ENCODE results near the gene ZNF165. TPM values are rescaled to one million over a fixed set of nuclear protein-coding genes. Genes with fewer than 3 reads are reported as not detected.

ZNF165 gene
- total and polyA plus RNA-seq, 2 of the 4 experiments (the other 2 are of a cell fraction), result 0.07 to 0.36 TPM

DNA sequence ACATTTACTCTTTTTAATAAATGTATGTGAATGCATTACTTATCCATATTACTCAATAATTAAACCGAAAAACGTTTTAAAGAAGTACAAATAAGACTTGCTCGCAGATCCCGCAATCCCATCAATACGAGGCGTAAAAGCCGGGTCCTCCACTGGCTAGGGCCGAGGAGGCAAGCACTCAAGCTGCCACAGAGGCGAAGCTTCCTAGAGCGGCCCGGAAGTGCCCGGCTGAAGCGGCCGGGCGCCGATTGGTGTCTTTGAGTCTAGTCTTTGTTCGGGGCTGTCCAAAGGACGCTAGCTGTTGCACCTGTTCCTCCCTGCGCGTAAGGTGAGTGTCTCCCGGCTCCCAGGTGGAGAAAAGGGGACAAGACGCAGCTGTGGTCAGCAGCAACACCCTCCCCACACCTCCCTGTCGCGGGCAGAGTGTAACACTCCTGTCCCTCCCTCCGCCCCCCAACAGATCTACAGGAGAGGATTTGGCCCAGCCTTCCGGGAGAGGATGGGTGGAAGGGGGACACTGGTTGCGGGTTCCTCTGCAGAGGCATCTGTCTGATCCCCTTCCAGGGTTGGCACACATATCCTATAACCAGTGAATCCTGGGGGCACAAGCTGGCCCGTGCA lies 44.1 kb downstream of the ZNF165 start, which contains the start of gene ZSCAN16:
Gene ZSCAN16 (plus strand): TSS at position 260 of the 621 bp plus-strand sequence. CDS start 835 bp downstream, outside the sequence.
- Histone ChIP-seq H2AFZ (replicated peaks; ENCODE audit: low read length, poor library complexity) (peak within 1 kb of the TSS; percentile 96), H3K4me2 (ENCODE audit: low read depth, low read length) (peak within 1 kb of the TSS; percentile 88), H2BK5ac (ENCODE audit: low read depth, low read length, poor library complexity, severe bottlenecking) (no peak within 1 kb of the TSS), H4K8ac (ENCODE audit: low read depth in 2 of 2, low read length in 2 of 2) (peak within 1 kb of the TSS; percentile 86 to 91), H2BK20ac (ENCODE audit: low read depth, low read length) (no peak within 1 kb of the TSS), H3K36me3 (ENCODE audit: control insufficient read depth, insufficient read depth, low read length) (peaks cover 21% of the 10 kb centered on the region), H2BK120ac (ENCODE audit: low read depth, low read length) (no peak within 1 kb of the TSS), H4K5ac (ENCODE audit: low read depth, low read length) (peak within 1 kb of the TSS; percentile 85), H3K79me1 (ENCODE audit: low read depth in 1 of 2, low read length in 2 of 2) (peaks cover 27 to 40% of the 10 kb centered on the region in 2 experiments), H4K20me1 (ENCODE audit: insufficient read depth, low read length) (no peaks in the 10 kb centered on the region), H3K56ac (ENCODE audit: extremely low read depth, insufficient read depth, low read length) (no peak within 1 kb of the TSS), H3K9me3 (ENCODE audit: control insufficient read depth, insufficient read depth, low read length) (no peaks in the 10 kb centered on the region), H3K4ac (ENCODE audit: low read depth, low read length) (peak within 1 kb of the TSS; percentile 69; the same call in 1 of the 2 replicates), H3K9ac (ENCODE audit: low read depth, low read length) (peak within 1 kb of the TSS; percentile 78), H2AK9ac (replicated peaks; ENCODE audit: low read depth, low read length, poor library complexity) (peak within 1 kb of the TSS; percentile 73), H3K4me3 (ENCODE audit: insufficient read depth, low read depth, low read length) (peak within 1 kb of the TSS; percentile 88), H2BK15ac (ENCODE audit: low read depth, low read length) (no peak within 1 kb of the TSS), H3K4me1 (ENCODE audit: control insufficient read depth, insufficient read depth, low read length) (peaks cover 2% of the 10 kb centered on the region; the same call in 1 of the 2 replicates), H4K91ac (ENCODE audit: insufficient read depth, low read depth, low read length) (peak within 1 kb of the TSS; percentile 27; the same call in 1 of the 2 replicates), H3K18ac (ENCODE audit: low read depth, low read length) (no peak within 1 kb of the TSS), H2AK5ac (ENCODE audit: low read depth, low read length) (no peak within 1 kb of the TSS), H3K9me1 (ENCODE audit: insufficient read depth, low read length) (no peaks in the 10 kb centered on the region; the same call in 1 of the 2 replicates), H3K27me3 (ENCODE audit: control insufficient read depth, insufficient read depth, low read length) (no peaks in the 10 kb centered on the region), H3K27ac (ENCODE audit: insufficient read depth, low read length) (peak within 1 kb of the TSS; percentile 47; the same call in 1 of the 2 replicates), H3K14ac (replicated peaks; ENCODE audit: low read depth, low read length) (0 out of 2 replicates have a peak within 1 kb of the TSS, but pooled peaks have one; percentile 72), H3K23ac (ENCODE audit: low read depth, low read length) (0 out of 2 replicates have a peak within 1 kb of the TSS, but pooled peaks have one; percentile 23)
- DNase-seq (peak; percentile 79), ATAC-seq (ENCODE audit: low read depth) (peak; percentile 100)
- POLR2A ChIA-PET (ENCODE audit: unreplicated experiment), result no interaction called here
- intact Hi-C loops (cut with micrococcal nuclease), result loop anchor here (1.0 to 2.0 kb wide), 2 partner anchors 16 to 259 kb away; partner anchors contain the start of gene ZKSCAN8
- dilution Hi-C loops (cut with HindIII; ENCODE audit: low sequenced_read_pairs, unreplicated experiment), result no loop called here
- WGBS, 2 experiments (ENCODE audit: extremely low coverage in 2 of 2, insufficient read length in 1 of 2), result 3% methylated on average over 8 of the region's 28 CpGs; no CpG with 5 or more reads in 1 of the 2 experiments
- in situ Hi-C loops (cut with MboI; ENCODE audit: low sequenced_read_pairs), result no loop called here
- BruUV-seq (replicated peaks), result no TSS peak
- CTCF ChIA-PET, result interaction anchor here (0.6 kb wide), 1 partner anchor 59 kb away, joined by 6 read pairs; no protein-coding TSS in a partner anchor
- TF ChIP-seq, protein P1, sequence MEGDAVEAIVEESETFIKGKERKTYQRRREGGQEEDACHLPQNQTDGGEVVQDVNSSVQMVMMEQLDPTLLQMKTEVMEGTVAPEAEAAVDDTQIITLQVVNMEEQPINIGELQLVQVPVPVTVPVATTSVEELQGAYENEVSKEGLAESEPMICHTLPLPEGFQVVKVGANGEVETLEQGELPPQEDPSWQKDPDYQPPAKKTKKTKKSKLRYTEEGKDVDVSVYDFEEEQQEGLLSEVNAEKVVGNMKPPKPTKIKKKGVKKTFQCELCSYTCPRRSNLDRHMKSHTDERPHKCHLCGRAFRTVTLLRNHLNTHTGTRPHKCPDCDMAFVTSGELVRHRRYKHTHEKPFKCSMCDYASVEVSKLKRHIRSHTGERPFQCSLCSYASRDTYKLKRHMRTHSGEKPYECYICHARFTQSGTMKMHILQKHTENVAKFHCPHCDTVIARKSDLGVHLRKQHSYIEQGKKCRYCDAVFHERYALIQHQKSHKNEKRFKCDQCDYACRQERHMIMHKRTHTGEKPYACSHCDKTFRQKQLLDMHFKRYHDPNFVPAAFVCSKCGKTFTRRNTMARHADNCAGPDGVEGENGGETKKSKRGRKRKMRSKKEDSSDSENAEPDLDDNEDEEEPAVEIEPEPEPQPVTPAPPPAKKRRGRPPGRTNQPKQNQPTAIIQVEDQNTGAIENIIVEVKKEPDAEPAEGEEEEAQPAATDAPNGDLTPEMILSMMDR (conservative IDR thresholded peaks at IDR 0.05; ENCODE audit: low read depth, low read length), result no peak
- peak; percentile 17; the same call in 1 of the 2 replicates for TF ChIP-seq SMC3 (IDR thresholded peaks at IDR 0.05; ENCODE audit: low read depth, low read length)

Data from IMR-90 (cell line).